NK-92 (cell line): Measurements from ENCODE around the gene MDFIC2.
"Not testable (repeated sequence)": the region's sequence is repeated elsewhere in the genome, so short reads cannot be mapped to it uniquely, and the experiment has no call there.

ENCODE experiments used
- DNase-seq: peaks from one replicate; lab custom pipeline; 2025; ENCODE audit not compliant: unreplicated experiment; lab: John Stamatoyannopoulos, UW

Gene MDFIC2

GRCh38 chr3:70312336-70312735 lies at the start of gene MDFIC2:
Gene MDFIC2, minus strand, starts transcription at chr3:70312638. Its CDS starts 665 bp downstream, at chr3:70311973.
- DNase-seq, result no peak

- no peak for DNase-seq
Observed at GRCh38 chr3:70360979-70361760, 48.7 kb upstream of the MDFIC2 start.

GRCh38 chr3:70359711-70360110 lies 47.3 kb upstream of the MDFIC2 start:
- DNase-seq, result no peak

GRCh38 chr3:70358978-70359580 lies 46.6 kb upstream of the MDFIC2 start:
- DNase-seq, result no peak

GRCh38 chr3:70352215-70352614 lies 39.8 kb upstream of the MDFIC2 start:
- no peak for DNase-seq

GRCh38 chr3:70342149-70342548 lies 29.7 kb upstream of the MDFIC2 start:
- DNase-seq, result no peak

- not testable (repeated sequence) for DNase-seq
Observed at GRCh38 chr3:70336885-70337284, 24.4 kb upstream of the MDFIC2 start.

- no peak for DNase-seq
Observed at GRCh38 chr3:70333080-70333479, 20.6 kb upstream of the MDFIC2 start.

- DNase-seq, result no peak
Observed at GRCh38 chr3:70315021-70315420, 2.6 kb upstream of the MDFIC2 start.

GRCh38 chr3:70310809-70311208 lies 1.6 kb downstream of the MDFIC2 start:
- no peak for DNase-seq

GRCh38 chr3:70309591-70309990 lies 2.8 kb downstream of the MDFIC2 start:
- no peak for DNase-seq

- no peak for DNase-seq
Observed at GRCh38 chr3:70308760-70309159, 3.7 kb downstream of the MDFIC2 start.

GRCh38 chr3:70306736-70307135 lies 5.7 kb downstream of the MDFIC2 start:
- DNase-seq, result no peak

- DNase-seq, result no peak
Observed at GRCh38 chr3:70298385-70298784, 14.1 kb downstream of the MDFIC2 start.

GRCh38 chr3:70291097-70291482 lies 21.3 kb downstream of the MDFIC2 start:
- DNase-seq, result no peak

- not testable (repeated sequence) for DNase-seq
Observed at GRCh38 chr3:70290431-70291096, 21.9 kb downstream of the MDFIC2 start.

GRCh38 chr3:70281663-70282062 lies 30.8 kb downstream of the MDFIC2 start:
- DNase-seq, result no peak

- no peak for DNase-seq
Observed at GRCh38 chr3:70277304-70277703, 35.1 kb downstream of the MDFIC2 start.

GRCh38 chr3:70276901-70277300 lies 35.5 kb downstream of the MDFIC2 start:
- DNase-seq, result no peak

GRCh38 chr3:70273492-70273891 lies 38.9 kb downstream of the MDFIC2 start:
- DNase-seq, result no peak

GRCh38 chr3:70272798-70273197 lies 39.6 kb downstream of the MDFIC2 start:
- no peak for DNase-seq

GRCh38 chr3:70264122-70264780 lies 48.2 kb downstream of the MDFIC2 start:
- DNase-seq, result no peak
